ENCODE data around the gene TANGO6.

DNA sequence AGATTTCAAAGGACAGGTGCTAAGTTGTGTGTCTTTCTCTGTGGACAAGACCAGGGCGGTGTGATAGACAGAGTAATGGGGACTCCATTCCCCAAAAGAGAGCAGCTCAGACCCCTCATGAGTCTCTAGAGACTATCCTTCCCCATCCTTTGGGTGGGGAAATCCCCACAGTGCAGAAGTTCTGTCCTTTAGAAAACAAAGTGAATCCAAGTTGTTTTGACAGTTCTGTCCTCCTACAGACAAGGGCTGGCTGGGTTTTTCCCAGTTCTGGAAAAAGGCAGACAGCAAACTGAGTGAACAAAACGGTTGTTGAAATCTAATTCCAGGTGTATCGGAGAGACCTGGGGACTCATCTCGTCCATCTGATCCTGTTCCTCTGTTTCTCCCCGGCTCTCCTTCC is 251.2 kb downstream of the TANGO6 start:
- TF ChIP-seq, protein P1, sequence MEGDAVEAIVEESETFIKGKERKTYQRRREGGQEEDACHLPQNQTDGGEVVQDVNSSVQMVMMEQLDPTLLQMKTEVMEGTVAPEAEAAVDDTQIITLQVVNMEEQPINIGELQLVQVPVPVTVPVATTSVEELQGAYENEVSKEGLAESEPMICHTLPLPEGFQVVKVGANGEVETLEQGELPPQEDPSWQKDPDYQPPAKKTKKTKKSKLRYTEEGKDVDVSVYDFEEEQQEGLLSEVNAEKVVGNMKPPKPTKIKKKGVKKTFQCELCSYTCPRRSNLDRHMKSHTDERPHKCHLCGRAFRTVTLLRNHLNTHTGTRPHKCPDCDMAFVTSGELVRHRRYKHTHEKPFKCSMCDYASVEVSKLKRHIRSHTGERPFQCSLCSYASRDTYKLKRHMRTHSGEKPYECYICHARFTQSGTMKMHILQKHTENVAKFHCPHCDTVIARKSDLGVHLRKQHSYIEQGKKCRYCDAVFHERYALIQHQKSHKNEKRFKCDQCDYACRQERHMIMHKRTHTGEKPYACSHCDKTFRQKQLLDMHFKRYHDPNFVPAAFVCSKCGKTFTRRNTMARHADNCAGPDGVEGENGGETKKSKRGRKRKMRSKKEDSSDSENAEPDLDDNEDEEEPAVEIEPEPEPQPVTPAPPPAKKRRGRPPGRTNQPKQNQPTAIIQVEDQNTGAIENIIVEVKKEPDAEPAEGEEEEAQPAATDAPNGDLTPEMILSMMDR (conservative IDR thresholded peaks at IDR 0.05; ENCODE audit: low read length) = no peak
- no peak for TF ChIP-seq EZH2phosphoT487 (IDR thresholded peaks at IDR 0.05; ENCODE audit: borderline replicate concordance, low read depth, low read length)
